ENCODE measurements around the gene FOXO3. TPM values are rescaled to one million over a fixed set of nuclear protein-coding genes. Genes with fewer than 3 reads are reported as not detected.

FOXO3 gene
- total RNA-seq, 1 donor from 2014 or later: 29.3 TPM

GRCh38 chr6:108689272-108690161 lies 128.8 kb downstream of the FOXO3 start:
- peak; percentile 96 for ATAC-seq

- no peak for ATAC-seq
Observed at GRCh38 chr6:108690326-108691049, 129.8 kb downstream of the FOXO3 start.

- no peak for ATAC-seq
Observed at GRCh38 chr6:108693430-108694154, 132.9 kb downstream of the FOXO3 start.

GRCh38 chr6:108694816-108695215 lies 134.1 kb downstream of the FOXO3 start:
- ATAC-seq: no peak

GRCh38 chr6:108697561-108698161 lies 136.9 kb downstream of the FOXO3 start:
- no peak for ATAC-seq

GRCh38 chr6:108698593-108699289 lies 138.0 kb downstream of the FOXO3 start:
- peak; percentile 14 for ATAC-seq

- no peak for ATAC-seq
Observed at GRCh38 chr6:108699290-108700041, 138.7 kb downstream of the FOXO3 start.

GRCh38 chr6:108702106-108702851 lies 141.6 kb downstream of the FOXO3 start:
- ATAC-seq: no peak

- no peak for ATAC-seq
Observed at GRCh38 chr6:108706649-108707048, 145.9 kb downstream of the FOXO3 start.

- ATAC-seq: no peak
Observed at GRCh38 chr6:108707328-108707976, 146.7 kb downstream of the FOXO3 start.

- ATAC-seq: no peak
Observed at GRCh38 chr6:108710030-108710429, 149.3 kb downstream of the FOXO3 start.

- ATAC-seq: no peak
Observed at GRCh38 chr6:108710551-108710950, 149.8 kb downstream of the FOXO3 start.

GRCh38 chr6:108711071-108711470 lies 150.4 kb downstream of the FOXO3 start:
- ATAC-seq: no peak

GRCh38 chr6:108711826-108712225 lies 151.1 kb downstream of the FOXO3 start:
- ATAC-seq: no peak

GRCh38 chr6:108712946-108713345 lies 152.2 kb downstream of the FOXO3 start:
- peak; percentile 83 for ATAC-seq

GRCh38 chr6:108714101-108714765 lies 153.5 kb downstream of the FOXO3 start:
- ATAC-seq: peak; percentile 23

GRCh38 chr6:108714766-108715414 lies 154.2 kb downstream of the FOXO3 start:
- no peak for ATAC-seq

- no peak for ATAC-seq
Observed at GRCh38 chr6:108715832-108716231, 155.1 kb downstream of the FOXO3 start.
